ELF-1 (cell line): ENCODE results near the gene PRDM5.

ENCODE experiments used
- DNase-seq: peaks from one replicate; pipeline ENCODE4 v3.0.0-alpha.2; 2016; ENCODE audit warnings: low read depth, low spot score

Gene PRDM5

DNA sequence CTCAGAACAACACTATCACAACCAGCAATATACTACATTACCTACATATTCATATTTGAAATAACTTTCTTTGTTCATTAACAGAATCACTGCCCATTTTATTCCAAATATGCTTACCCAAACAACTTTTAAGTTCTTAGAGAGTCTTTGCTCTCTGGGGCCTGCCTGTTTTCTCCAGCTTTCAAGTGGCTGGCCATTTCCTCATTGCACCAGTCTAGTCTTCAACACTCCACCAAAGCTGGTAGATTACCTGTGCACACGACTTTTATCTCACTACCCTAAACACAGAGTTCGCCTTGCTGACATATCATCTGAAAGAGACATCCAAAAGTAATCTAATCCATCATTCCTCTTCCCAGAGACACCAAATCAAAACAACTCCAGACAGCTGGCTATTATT, 66.2 kb downstream of the PRDM5 start:
- no peak for DNase-seq

DNA sequence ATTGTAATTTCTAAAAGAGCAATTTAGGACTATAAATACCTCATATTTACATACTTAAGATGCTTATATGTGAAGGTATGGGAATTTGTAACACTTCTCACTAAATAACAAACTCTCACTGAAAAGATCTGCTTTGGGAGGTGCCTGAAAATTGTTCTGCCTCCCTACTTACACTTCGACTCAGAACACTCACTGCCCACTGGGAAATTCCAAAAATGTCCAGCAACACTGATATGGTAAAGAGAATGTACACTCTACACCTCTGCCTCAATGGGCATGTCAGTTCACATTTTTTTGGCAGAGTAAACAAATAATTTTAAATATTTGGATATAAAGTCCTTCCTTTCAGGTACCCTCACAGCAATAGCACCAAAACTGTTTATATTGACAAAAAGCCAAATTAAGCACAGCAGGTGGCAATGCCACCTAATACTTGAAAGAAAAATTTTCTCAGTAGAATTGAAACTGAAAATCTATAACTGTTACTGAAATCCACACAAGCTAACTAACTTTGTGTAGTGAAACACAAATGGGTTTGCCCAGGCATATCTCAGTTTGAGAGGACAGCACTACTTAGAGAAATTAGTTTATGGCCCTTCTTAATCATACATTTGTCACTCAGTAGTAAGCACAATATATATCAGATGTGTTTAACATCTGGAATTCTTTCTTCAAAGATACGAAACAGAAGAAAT, 67.1 kb downstream of the PRDM5 start:
- no peak for DNase-seq

DNA sequence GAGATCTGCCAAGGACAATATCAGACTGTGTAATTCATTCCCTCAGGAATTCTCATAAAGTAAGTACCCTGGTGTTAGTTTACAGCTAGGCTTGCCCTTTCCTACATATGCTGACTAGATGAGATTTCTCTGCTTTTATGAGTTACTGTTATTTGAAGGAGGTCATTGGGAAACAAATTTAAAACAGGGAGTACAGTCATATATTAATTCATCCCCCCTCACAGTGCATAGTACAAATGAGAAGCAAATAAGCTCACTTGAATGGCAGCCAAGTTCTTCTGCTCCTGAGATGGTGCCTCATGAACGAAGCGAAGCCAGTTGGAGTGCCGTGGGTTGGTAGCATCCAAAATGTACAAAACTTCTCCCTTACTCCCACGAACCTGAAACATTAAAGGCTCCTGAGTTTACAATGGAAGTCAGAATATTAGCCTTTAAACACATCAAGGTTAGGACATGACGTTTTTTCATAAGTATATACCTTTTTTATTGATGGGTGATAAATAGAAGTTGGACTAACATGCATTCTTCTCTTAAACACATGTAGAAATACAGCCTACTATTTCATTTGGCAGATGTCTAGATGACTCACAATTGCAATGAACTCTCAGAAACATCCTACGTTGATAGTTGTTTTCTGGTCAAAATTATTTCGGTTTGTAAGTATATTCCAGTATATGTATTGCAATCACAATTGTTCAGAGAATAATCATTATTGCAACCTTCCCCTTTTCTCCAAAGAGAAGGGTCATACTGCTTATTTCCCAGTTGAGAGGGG, 69.2 kb downstream of the PRDM5 start:
- DNase-seq: no peak

DNA sequence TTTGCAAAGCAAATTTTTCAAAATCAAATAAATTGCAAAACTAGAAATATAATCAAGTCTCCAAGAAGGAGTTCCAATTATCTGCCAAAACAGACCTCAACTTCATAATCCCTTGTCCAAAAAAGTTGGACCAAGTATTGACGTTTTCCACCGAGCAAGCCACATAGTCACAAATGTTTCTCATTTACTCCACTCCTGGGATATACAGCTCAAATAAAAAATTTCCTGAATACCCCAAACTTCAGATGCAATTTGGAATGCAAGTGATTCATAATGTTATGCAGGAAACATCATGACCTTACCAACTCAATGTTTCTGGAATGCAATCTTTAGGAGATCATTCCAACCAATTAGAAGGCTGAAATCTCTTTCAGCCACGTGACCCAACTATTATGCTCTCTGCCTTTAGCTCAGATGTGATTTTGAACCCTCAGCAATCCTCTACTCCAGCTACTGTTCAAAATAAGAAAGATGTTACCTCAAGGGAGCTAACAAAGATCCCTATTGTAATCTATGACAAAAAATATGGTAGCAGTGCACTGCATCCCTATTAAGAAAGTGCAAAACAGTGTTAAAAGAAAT, 72.4 kb downstream of the PRDM5 start:
- DNase-seq: no peak

DNA sequence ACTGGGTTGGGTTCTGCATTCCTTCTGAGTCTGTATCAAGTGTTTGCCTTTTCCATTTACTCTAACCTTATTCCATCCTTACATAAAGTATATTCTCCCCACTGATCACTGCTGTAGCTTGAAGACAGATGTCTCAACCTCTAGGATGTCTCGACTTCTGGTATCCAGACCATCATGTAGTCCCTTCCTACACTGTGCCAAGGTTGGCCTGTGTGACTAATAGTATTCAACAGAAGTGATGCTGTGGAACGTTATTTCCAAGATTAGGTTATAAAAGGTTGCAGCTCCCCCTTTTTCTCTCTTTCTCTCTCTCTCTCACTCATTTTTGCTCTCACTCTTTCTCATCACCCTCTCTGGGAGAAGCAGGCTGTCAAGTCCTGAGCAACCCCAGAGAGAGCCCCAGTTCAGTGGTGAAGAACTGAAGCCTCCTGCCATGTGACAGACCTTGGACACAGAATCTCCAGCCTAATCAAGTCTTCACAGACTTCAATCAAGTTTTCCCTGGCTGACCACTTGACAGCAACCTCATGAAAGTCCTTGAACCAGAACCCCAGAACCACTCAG, 75.4 kb downstream of the PRDM5 start:
- no peak for DNase-seq

DNA sequence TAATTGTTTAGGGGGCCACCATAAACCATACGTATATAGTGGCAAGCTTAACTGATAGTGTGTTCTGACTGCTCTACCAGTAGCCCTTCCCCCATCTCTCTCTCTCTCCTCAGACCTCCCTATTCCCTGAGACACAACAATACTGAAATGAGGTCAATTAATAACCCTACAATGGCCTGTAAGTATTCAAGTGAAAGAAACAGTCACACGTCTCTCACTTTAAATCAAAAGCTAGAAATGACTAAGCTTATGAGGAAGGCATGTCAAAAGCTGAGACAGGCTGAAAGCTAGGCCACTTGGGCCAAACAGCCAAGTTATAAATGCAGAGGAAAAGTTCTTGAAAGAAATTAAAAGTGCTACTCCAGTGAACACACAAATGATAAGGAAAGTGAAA, 78.0 kb downstream of the PRDM5 start:
- DNase-seq: no peak

DNA sequence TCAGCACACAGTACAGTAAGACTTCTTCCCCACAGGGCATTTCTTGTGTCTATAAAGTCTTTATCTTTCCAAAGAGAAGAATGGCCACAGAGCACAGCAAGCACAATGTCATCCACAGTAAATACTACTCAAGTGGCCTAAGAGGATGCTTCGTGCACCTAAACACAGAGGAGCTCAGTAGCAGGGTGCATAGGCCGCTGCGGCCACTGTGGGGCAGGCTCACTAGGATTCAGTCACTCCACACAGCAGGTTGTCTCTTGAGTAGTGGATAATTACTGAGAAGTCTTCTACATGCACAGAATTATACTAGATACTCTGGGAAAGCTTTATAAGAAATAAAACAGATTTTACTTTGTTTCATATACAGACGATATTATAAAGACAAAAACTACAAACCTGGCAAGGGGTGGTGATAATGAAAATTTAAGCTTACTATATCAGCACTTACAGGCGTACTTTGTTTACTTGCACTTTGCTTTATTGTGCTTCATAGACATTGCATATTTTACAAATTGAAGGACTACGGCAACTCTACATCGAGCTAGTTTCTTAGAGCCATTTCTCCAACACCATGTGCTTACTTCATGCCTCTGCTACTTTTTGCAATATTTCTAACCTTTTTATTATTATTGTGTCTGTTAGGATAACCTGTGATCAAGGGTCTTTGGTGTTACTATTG, 78.5 kb downstream of the PRDM5 start:
- peak; percentile 42 for DNase-seq

DNA sequence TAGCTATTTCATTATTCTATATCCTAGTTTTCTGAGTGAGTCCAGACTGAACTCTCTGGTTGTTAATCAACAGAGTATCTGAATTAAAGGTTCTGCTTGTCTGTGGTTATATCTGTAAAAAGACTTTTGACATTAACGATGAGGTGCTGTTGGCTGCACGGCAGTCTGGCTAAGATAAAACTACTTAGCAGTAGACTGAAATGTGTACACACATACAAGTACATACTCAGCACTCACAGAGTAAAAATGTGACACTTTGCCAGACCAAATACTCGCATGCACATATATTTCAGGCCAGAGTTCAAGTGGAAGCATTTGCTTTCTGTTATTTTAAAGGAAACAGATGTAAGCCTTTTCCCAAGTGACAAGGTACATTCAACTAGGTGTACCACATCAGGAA, 80.5 kb downstream of the PRDM5 start:
- no peak for DNase-seq

DNA sequence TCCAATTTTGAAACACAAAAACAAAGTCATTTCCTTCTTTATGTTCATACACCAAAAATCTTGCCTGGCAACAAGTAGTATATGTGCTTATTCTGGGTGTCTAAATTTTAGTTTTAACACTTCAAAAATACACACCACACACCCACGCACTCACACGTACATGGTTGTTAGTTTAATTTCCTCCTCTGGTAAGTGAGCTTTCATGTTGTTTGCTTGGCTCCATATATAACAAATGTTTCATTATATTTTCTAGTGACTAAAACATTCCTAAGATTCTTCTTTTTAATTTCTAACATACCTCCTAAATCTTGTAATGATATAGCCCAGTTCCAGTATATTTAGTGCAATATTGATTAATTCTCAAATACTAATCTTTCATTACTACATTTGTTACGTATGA, 80.9 kb downstream of the PRDM5 start:
- no peak for DNase-seq

DNA sequence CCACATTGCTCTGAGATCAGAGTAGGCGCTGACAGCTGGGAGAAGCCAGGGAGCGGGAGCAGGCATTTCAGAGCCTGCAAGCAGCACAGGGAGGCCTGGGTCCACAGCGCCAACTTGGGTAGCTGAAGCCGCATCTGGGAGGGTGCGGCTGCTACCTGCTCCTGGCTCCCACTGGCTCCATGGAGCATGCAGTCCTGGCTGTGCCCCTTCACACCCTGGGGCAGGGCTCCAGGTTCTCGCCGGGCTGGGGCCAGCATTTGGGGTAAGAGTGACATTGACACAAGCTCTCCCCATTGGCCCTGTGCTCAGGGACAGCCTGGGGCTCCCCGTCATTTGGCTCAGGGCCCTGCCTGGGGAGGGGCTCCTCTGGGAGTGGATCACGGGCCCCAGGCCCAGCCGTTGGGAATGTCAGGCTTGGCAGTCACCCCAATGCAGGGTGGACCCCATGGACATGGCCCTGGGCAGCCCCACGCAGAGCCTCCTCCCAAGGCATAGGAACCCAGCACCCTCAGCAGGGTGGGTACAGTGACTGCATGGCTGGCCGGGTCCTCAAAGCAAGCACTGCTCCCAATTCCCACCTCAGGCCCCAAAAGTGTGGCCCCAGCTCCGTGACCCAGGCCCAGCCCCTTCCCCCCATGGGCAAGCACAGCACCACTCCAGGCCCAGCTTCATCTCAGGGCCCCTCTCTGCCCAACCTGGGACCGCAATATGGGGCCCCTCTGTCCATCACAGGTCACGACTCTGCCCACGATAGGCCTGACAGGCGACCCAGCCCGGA, 82.4 kb downstream of the PRDM5 start:
- no peak for DNase-seq

DNA sequence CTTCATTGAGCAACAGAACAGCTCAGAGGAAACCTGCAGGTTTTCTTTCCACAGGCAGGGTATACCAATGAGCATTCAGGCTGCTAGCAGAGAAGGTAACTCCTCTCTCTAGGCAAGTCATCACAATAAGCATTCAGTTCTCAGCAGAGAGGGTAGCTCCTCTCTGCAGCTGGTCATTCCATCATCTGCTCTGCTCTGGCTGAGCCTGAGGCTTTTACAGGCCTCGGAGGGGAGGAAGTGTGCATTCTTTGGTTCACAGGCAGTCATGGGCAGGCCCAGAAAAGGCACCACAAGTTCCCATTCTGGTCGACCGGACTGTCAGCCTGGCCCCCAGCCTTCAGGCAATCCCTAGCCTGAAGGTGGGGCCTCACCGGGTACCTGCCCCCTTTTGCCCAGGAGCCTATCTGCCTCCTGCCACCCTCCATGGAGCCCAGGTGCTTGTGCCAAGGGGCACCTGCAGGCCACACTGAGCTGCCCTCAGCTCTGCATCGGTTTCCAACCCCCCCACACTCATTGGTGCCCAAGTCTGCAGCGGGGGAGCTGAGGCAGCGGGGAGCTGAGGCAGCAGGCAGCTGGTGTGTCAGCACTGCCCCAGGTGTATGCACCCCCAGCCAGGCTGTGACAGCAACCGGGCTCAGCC, 83.1 kb downstream of the PRDM5 start:
- DNase-seq: no peak

DNA sequence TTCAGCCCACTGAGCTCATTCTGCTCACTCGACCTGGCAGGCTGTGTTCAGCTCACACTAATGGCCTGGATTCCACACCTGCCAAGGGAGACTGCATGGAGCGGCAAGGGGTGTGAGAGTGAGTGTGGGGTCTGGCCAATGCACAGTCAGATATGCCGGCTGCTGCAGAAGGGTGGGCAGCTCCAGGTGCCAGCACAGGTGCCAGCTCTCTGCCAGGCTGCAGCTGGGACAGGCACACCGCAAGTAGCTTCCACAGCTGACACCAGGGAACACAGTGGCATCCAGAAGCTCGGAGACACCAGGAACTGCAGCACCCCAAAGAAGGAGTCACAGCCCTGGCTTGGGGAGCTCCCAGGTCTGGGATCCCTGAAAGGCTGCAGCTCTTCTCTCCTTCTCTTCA, 83.7 kb downstream of the PRDM5 start:
- DNase-seq: no peak

DNA sequence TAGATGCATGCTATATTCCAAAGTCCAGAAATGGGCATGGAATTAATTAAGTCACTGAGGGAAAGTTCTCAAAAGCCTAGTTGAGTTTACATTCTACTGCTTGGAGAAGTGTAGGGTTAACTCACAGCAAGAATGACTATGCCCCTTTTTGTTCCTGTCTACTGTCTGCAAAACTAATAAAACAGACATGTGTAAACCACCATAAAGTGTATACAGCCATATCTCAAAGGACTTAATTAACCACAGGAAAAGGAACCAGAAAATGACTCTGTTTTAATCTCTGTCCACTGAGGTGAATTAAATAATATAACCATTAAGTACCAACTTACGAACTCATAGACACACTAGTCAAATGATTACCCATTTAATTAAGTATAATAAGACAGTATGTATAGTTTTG, 84.9 kb downstream of the PRDM5 start:
- DNase-seq: no peak

DNA sequence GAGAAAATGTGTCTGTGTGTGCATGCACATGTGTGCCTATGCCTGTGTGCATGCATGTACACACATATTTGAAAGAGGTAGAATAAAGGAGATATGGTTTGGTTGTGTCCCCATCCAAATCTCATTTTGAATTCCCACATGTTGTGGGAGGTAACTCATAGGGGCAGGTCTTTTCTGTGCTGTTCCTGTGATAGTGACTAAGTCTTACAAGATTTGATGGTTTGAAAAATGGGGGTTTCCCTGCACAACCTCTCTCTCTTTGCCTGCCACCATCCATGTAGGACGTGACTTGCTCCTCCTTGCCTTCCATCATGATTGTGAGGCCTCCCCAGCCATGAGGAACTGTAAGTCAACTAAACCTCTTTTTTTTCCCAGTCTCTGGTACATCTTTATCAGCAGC, 87.2 kb downstream of the PRDM5 start:
- DNase-seq: no peak

DNA sequence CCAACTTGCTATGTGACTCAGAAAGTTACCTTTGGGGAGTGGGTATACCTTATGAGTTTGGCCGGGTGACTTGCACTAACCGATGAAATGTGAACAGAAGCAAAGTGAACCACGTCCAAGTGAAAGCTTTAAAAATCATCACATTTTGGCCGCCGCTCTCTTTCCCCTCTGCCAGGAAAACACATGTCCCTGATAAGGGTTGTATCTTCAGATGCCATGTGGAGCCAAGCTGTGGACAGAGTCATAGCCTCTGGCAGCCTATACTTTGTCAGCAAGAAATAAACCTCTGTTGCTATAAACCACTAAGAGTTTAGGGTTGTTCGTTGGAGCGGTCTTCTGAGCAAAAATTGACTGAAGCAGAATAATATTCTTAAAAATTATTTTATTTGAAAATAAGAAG, 92.3 kb downstream of the PRDM5 start:
- no peak for DNase-seq

DNA sequence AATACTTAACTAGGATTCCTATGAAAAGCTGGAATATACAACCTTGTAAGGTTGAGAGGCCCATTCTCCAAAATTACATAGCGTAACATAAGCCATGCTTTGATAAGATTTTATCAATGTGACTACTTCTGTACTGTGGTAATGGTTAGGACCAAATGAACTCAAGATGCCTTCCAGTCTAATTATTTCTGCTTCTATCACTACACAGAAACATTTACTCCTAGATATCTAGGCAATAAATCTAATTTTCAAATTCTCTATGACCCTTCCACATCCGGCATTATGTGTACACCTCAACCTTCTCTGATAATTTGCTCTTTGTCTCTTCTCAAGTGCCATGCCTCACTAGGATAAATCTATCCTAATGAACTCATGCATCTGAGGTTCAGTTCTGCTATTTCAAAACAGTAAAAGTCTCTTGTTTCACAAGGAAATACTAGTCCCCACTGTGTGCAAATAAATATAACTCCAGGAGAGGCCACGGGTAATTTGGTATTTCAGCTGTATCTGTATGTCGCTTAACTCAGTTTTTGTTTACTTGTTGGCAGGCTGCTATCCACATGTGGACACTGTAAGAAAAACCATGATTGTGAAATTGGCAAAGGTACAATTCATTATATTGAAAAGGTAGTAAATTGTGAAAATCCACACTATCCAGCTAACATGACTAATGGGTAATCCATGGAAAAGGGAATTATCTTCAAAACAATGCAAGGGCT, 93.3 kb downstream of the PRDM5 start:
- DNase-seq: no peak

DNA sequence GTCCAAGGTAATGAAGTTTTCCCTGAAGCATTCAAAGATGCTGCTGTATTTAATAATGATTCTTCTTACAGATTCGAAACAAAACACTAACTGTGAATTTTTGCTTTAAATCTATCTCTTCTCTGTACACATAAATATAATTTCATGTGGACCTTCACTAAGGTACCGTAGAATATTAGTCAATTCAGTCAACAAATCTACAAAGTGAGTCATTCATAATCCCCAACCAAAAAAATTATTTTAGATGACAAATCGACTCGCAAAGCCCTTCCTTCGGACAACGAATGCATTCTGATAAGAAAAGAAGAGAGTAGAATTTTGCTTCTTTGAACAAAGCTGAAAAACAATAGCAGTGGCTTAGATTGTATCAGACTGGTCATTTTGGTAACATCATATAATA, 95.7 kb downstream of the PRDM5 start:
- no peak for DNase-seq

DNA sequence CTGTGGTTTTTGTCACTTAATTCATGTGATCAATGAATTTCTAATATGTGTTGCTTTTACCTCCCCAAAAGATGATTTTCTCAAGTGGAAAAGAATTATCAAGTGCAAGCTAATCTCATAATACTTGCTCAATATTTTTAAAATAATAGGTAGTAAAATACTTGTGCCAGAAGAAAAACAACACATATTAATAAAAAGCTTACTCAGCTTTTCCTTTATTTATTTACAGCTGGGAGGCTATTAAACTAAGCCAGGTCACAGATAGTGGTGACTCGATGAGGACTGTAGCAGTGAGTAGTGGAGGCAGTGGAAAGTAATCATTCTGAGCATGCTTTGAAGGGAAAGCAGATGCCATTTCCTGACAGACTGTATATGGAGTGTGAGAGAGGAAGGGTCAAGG, 96.1 kb downstream of the PRDM5 start:
- DNase-seq: no peak

DNA sequence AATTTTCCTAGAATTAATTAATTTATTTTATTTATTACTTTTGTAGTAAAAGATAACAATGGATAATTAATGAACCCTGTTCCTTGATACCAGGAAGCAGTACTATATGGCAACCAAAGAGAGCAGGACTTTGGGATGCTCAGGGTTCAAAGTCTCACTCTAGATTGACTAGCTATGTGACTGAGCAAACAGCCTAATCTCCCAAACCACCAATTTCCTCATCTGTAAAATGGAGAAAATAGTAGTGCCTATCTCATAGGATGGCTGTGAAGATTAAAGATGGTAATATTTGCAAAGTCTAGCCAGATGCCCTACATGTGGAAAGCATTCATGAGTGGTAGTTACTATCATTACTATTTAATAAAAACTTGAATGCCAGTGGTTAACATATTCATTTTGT, 97.6 kb downstream of the PRDM5 start:
- DNase-seq: no peak

DNA sequence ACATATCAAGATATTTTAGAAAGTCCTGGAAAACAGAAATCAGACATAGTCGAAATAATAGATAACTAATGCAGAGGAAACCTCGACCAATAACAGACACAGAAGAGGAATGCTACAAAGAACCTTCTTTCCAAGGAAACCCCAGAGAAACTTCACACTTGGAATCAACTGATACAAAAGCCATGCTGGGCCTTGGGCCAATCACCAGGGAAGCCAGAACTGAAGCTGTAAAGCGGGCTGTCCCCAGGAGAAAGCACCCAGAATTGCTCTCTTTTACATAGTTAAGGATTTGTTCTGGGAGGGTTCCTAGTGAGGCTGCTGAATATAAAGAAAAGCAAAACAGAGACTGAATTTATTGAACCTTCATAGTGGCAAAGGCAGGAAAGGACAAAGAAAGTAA, 100.5 kb downstream of the PRDM5 start:
- no peak for DNase-seq
